ENCODE measurements around the gene NFYC.

- TF ChIP-seq SMAD3 (CRISPR knock-in tag; IDR thresholded peaks at IDR 0.05; ENCODE audit: borderline replicate concordance), result no peak
- no peak for TF ChIP-seq CTCF (IDR thresholded peaks at IDR 0.05)
- no peak for TF ChIP-seq NFYB (CRISPR knock-in tag; conservative IDR thresholded peaks at IDR 0.05; ENCODE audit: low read depth)
- TF ChIP-seq, protein P1, sequence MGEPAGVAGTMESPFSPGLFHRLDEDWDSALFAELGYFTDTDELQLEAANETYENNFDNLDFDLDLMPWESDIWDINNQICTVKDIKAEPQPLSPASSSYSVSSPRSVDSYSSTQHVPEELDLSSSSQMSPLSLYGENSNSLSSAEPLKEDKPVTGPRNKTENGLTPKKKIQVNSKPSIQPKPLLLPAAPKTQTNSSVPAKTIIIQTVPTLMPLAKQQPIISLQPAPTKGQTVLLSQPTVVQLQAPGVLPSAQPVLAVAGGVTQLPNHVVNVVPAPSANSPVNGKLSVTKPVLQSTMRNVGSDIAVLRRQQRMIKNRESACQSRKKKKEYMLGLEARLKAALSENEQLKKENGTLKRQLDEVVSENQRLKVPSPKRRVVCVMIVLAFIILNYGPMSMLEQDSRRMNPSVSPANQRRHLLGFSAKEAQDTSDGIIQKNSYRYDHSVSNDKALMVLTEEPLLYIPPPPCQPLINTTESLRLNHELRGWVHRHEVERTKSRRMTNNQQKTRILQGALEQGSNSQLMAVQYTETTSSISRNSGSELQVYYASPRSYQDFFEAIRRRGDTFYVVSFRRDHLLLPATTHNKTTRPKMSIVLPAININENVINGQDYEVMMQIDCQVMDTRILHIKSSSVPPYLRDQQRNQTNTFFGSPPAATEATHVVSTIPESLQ (CRISPR knock-in tag; IDR thresholded peaks at IDR 0.05), result no peak
- no peak for TF ChIP-seq CBFB (CRISPR knock-in tag; IDR thresholded peaks at IDR 0.05; ENCODE audit: low read depth)
- no peak for TF ChIP-seq CREB1 (CRISPR knock-in tag; IDR thresholded peaks at IDR 0.05)
- no peak for TF ChIP-seq SP1 (CRISPR knock-in tag; conservative IDR thresholded peaks at IDR 0.05)
- TF ChIP-seq ZBTB21 (CRISPR knock-in tag; IDR thresholded peaks at IDR 0.05; ENCODE audit: borderline replicate concordance), result no peak
- no peak for TF ChIP-seq TEAD4 (CRISPR knock-in tag; IDR thresholded peaks at IDR 0.05)
Measured at GRCh38 chr1:40740039-40740996, 48.8 kb downstream of the NFYC start.
